Peyer's patch (tissue), 4 donors: Measurements from ENCODE around the gene C6orf132. TPM values are rescaled to one million over a fixed set of nuclear protein-coding genes. Genes with fewer than 3 reads are reported as not detected.

Experiments
- DNase-seq, 3 donors: peaks; one replicate each; pipeline ENCODE4 v3.0.0-alpha.2; 2017 to 2019
- H3K27ac ChIP-seq, 4 donors: fragments of 200-600 bp; sonication (generic); one replicate each; pipeline ENCODE4 v1.5.1; 2016 to 2019
- H3K27me3 ChIP-seq, 2 donors: fragments of 200-600 bp; sonication (generic); one replicate each; pipeline ENCODE4 v1.5.1; 2019
- H3K36me3 ChIP-seq, 3 donors: fragments of 200-600 bp; sonication (generic); one replicate each; pipeline ENCODE4 v1.5.1; 2016 to 2019
- H3K4me1 ChIP-seq, 4 donors: fragments of 200-600 bp; sonication (generic); one replicate each; pipeline ENCODE4 v1.5.1; 2016 to 2019
- H3K4me3 ChIP-seq, 4 donors: fragments of 200-600 bp; sonication (generic); 1 replicate in 3 of 4; 2 replicates in 1 of 4; pipeline ENCODE4 v1.5.1; 2016 to 2019; ENCODE audit warnings: mild to moderate bottlenecking in 1 of 4
- H3K9me3 ChIP-seq, 4 donors: fragments of 200-600 bp; sonication (generic); one replicate each; pipeline ENCODE4 v1.5.1; 2016 to 2019; ENCODE audit warnings: mild to moderate bottlenecking in 1 of 4
- CTCF ChIP-seq, 6 experiments: fragments of 450-650 bp in 4 of 6; fragments of 200-600 bp in 2 of 6; sonication (generic) in 1 of 6; IDR thresholded peaks; one replicate each; pipeline ENCODE4 v1.5.1; 2017 to 2019; ENCODE audit warnings: antibody characterized with exemption in 6 of 6, mild to moderate bottlenecking in 3 of 6, moderate library complexity in 1 of 6
- POLR2A ChIP-seq, 2 donors: fragments of 450-650 bp; IDR thresholded peaks; one replicate each; pipeline ENCODE4 v1.5.1; 2017; ENCODE audit warnings: antibody characterized with exemption in 2 of 2, mild to moderate bottlenecking in 2 of 2, moderate library complexity in 2 of 2
- total RNA-seq, 4 donors: library from RNA; depleted of rRNA; stranded (reverse); fragments of >200 nt; gene quantifications; one replicate each; pipeline ENCODE4 v1.1.0, GENCODE V29; 2016

C6orf132 gene
- total RNA-seq, 4 donors from 2014 or later = 47.9 to 106 (median 95.9) TPM

GRCh38 chr6:42105709-42106108 lies 36.7 kb downstream of the C6orf132 start:
- no peaks in the 10 kb centered on the region for H3K27me3 ChIP-seq
- DNase-seq = no peak
- H3K4me3 ChIP-seq = no peak overlapping the region
- no peak overlapping the region for H3K27ac ChIP-seq
- peaks cover 0 to 17% (median 0%) of the 10 kb centered on the region in 3 donors for H3K36me3 ChIP-seq
- H3K4me1 ChIP-seq = peaks cover 0 to 19% (median 10%) of the 10 kb centered on the region in 4 donors
- H3K9me3 ChIP-seq = no peaks in the 10 kb centered on the region
- no peak for TF ChIP-seq POLR2A (IDR thresholded peaks at IDR 0.05)

GRCh38 chr6:42105156-42105648 lies 37.2 kb downstream of the C6orf132 start:
- no peak for TF ChIP-seq CTCF (IDR thresholded peaks at IDR 0.05)
- TF ChIP-seq POLR2A (IDR thresholded peaks at IDR 0.05) = no peak
- peak overlapping the region in 1 of 4 donors; percentile 51 for H3K4me3 ChIP-seq
- peaks cover 0 to 17% (median 0%) of the 10 kb centered on the region in 3 donors for H3K36me3 ChIP-seq
- H3K27me3 ChIP-seq = no peaks in the 10 kb centered on the region
- no peak for DNase-seq
- no peaks in the 10 kb centered on the region for H3K9me3 ChIP-seq
- H3K27ac ChIP-seq = peak overlapping the region in 2 of 4 donors; percentile 72 to 79
- peaks cover 0 to 21% (median 10%) of the 10 kb centered on the region in 4 donors for H3K4me1 ChIP-seq

GRCh38 chr6:42104804-42105125 lies 37.7 kb downstream of the C6orf132 start:
- TF ChIP-seq POLR2A (IDR thresholded peaks at IDR 0.05) (no peak), CTCF (IDR thresholded peaks at IDR 0.05) (no peak)
- peaks cover 0 to 17% (median 0%) of the 10 kb centered on the region in 3 donors for H3K36me3 ChIP-seq
- peak overlapping the region; percentile 19 to 79 (median 61) for H3K27ac ChIP-seq

GRCh38 chr6:42104095-42104803 lies 38.2 kb downstream of the C6orf132 start:
- no peak for TF ChIP-seq POLR2A (IDR thresholded peaks at IDR 0.05)
- peak; percentile 33 to 86 (median 58) for TF ChIP-seq CTCF (IDR thresholded peaks at IDR 0.05)
- Histone ChIP-seq H3K4me3 (peak overlapping the region; percentile 40 to 60 (median 54)), H3K27ac (peak overlapping the region; percentile 19 to 79 (median 61)), H3K36me3 (peaks cover 0 to 17% (median 0%) of the 10 kb centered on the region in 3 donors), H3K9me3 (no peaks in the 10 kb centered on the region), H3K4me1 (peaks cover 0 to 30% (median 11%) of the 10 kb centered on the region in 4 donors), H3K27me3 (no peaks in the 10 kb centered on the region)
- DNase-seq = peak; percentile 60 to 87 (median 69)

More at GRCh38 chr6:42104804-42105125, 37.7 kb downstream of the C6orf132 start:
- H3K27me3 ChIP-seq = no peaks in the 10 kb centered on the region
- peaks cover 0 to 25% (median 10%) of the 10 kb centered on the region in 4 donors for H3K4me1 ChIP-seq
- DNase-seq = no peak
- H3K4me3 ChIP-seq = peak overlapping the region; percentile 40 to 60 (median 54)
- H3K9me3 ChIP-seq = no peaks in the 10 kb centered on the region

- Histone ChIP-seq H3K27me3 (no peaks in the 10 kb centered on the region), H3K36me3 (peaks cover 0 to 14% (median 0%) of the 10 kb centered on the region in 3 donors), H3K4me1 (peaks cover 5 to 35% (median 11%) of the 10 kb centered on the region in 4 donors), H3K4me3 (peak overlapping the region; percentile 40 to 60 (median 54)), H3K27ac (peak overlapping the region in 3 of 4 donors; percentile 35 to 79 (median 72)), H3K9me3 (no peaks in the 10 kb centered on the region)
- no peak for DNase-seq
- TF ChIP-seq CTCF (IDR thresholded peaks at IDR 0.05) (no peak), POLR2A (IDR thresholded peaks at IDR 0.05) (no peak)
Observed at GRCh38 chr6:42103753-42104094, 38.7 kb downstream of the C6orf132 start.

- TF ChIP-seq CTCF (IDR thresholded peaks at IDR 0.05) (no peak), POLR2A (IDR thresholded peaks at IDR 0.05) (no peak)
- Histone ChIP-seq H3K27me3 (no peaks in the 10 kb centered on the region), H3K9me3 (no peaks in the 10 kb centered on the region), H3K27ac (peak overlapping the region in 2 of 4 donors; percentile 35 to 79), H3K36me3 (peaks cover 0 to 9% (median 0%) of the 10 kb centered on the region in 3 donors), H3K4me1 (peaks cover 7 to 40% (median 11%) of the 10 kb centered on the region in 4 donors), H3K4me3 (no peak overlapping the region)
- DNase-seq = no peak
Observed at GRCh38 chr6:42103216-42103615, 39.2 kb downstream of the C6orf132 start.
